H1 (cell line): ENCODE results near the gene ZNF620. TPM values are rescaled to one million over a fixed set of nuclear protein-coding genes. Genes with fewer than 3 reads are reported as not detected.

ENCODE experiments used
- CTCF ChIA-PET: fragments of 300-600 bp; sonication (Branson Sonifier 250); formaldehyde crosslinking; loops from one replicate; lab custom pipeline; 2021; ENCODE audit not compliant: partially characterized antibody; lab: Charles Lee
- POLR2A ChIA-PET: fragments of 300-600 bp; sonication (Branson Sonifier 250); formaldehyde crosslinking; loops from one replicate; lab custom pipeline; 2021; ENCODE audit warnings: inconsistent platforms; ENCODE audit not compliant: partially characterized antibody; lab: Charles Lee
- DNase-seq, 2 experiments: peaks; one replicate each; pipeline versions ENCODE4 v3.0.0 to v3.0.0-alpha.2; 2010 to 2022; ENCODE audit warnings: low spot score in 2 of 2, low read depth in 1 of 2, mixed read lengths in 1 of 2
- FAIRE-seq: peaks from 2 replicates; lab custom pipeline; 2011; peaks lifted over from hg19 to GRCh38; lab: Jason Lieb, UNC
- H2AFZ ChIP-seq: 2 replicates; pipeline ENCODE4 v1.8.1; 2012; ENCODE audit warnings: low read length, inconsistent platforms
- H2AK5ac ChIP-seq: 2 replicates; pipeline ENCODE4 v1.6.1; 2013; ENCODE audit warnings: low read depth, low read length
- H2BK120ac ChIP-seq: replicated peaks from 2 replicates; pipeline ENCODE3; 2013; ENCODE audit warnings: low read depth, low read length, inconsistent platforms
- H2BK12ac ChIP-seq: 2 replicates; pipeline ENCODE4 v1.6.1; 2013; ENCODE audit warnings: low read depth, low read length
- H2BK15ac ChIP-seq: 2 replicates; pipeline ENCODE4 v1.6.1; 2013; ENCODE audit warnings: low read length
- H2BK20ac ChIP-seq: 2 replicates; pipeline ENCODE4 v1.6.1; 2013; ENCODE audit warnings: low read length
- H2BK5ac ChIP-seq: 2 replicates; pipeline ENCODE4 v1.6.1; 2013; ENCODE audit warnings: low read depth, low read length
- H3K14ac ChIP-seq: 2 replicates; pipeline ENCODE4 v1.6.1; 2013; ENCODE audit warnings: inconsistent platforms; ENCODE audit not compliant: insufficient read length
- H3K18ac ChIP-seq: 2 replicates; pipeline ENCODE4 v1.6.1; 2013; ENCODE audit warnings: low read length; ENCODE audit errors: extremely low read depth
- H3K23ac ChIP-seq: 2 replicates; pipeline ENCODE4 v1.6.1; 2013; ENCODE audit warnings: inconsistent platforms; ENCODE audit not compliant: insufficient read length
- H3K23me2 ChIP-seq: 2 replicates; pipeline ENCODE4 v1.6.1; 2013; ENCODE audit warnings: low read depth, low read length
- H3K27ac ChIP-seq: 2 replicates; pipeline ENCODE4 v1.6.1; 2011; ENCODE audit warnings: low read depth, low read length, inconsistent platforms
- H3K27me3 ChIP-seq, 4 experiments: replicated peaks in 1 of 4; 1 replicate in 1 of 4; 2 replicates in 3 of 4; pipeline versions ENCODE4 v1.6.1 to v1.8.1; 2011 to 2013; ENCODE audit warnings: low read length in 3 of 4, mild to moderate bottlenecking in 3 of 4, inconsistent platforms in 2 of 4, mixed read lengths in 2 of 4, moderate library complexity in 1 of 4; ENCODE audit not compliant: control insufficient read depth in 3 of 4, insufficient read depth in 3 of 4; ENCODE audit errors: extremely low read depth in 1 of 4
- H3K36me3 ChIP-seq, 4 experiments: 2 replicates each; pipeline versions ENCODE4 v1.6.1 to v1.8.1; 2011 to 2013; ENCODE audit warnings: mild to moderate bottlenecking in 4 of 4, low read length in 3 of 4, moderate library complexity in 2 of 4, control low read depth in 1 of 4, inconsistent platforms in 1 of 4; ENCODE audit not compliant: insufficient read depth in 4 of 4, control insufficient read depth in 2 of 4
- H3K4ac ChIP-seq: replicated peaks from 2 replicates; pipeline ENCODE3; 2013; ENCODE audit warnings: low read length, low read depth, mixed read lengths, inconsistent platforms; ENCODE audit not compliant: insufficient read length
- H3K4me1 ChIP-seq, 4 experiments: replicated peaks in 1 of 4; 1 replicate in 1 of 4; 2 replicates in 3 of 4; pipeline versions ENCODE4 v1.6.1 to v1.8.1; 2011 to 2013; ENCODE audit warnings: low read length in 3 of 4, inconsistent platforms in 2 of 4, mixed read lengths in 1 of 4; ENCODE audit not compliant: insufficient read depth in 4 of 4, control insufficient read depth in 3 of 4
- H3K4me2 ChIP-seq, 2 experiments: 2 replicates each; pipeline versions ENCODE4 v1.6.1 to v1.8.1; 2011 to 2013; ENCODE audit warnings: low read depth in 2 of 2, low read length in 2 of 2, control low read depth in 1 of 2, inconsistent platforms in 1 of 2, mild to moderate bottlenecking in 1 of 2; ENCODE audit not compliant: insufficient read depth in 1 of 2
- H3K4me3 ChIP-seq, 4 experiments: fragments of 200-600, 300-600 bp in 1 of 4; sonication (generic), shearing (Covaris generic), sonication (Bioruptor Twin) in 1 of 4; 2 replicates each; pipeline versions ENCODE4 v1.5.1 to v1.8.1; 2011 to 2016; ENCODE audit warnings: low read length in 4 of 4, low read depth in 3 of 4, control low read depth in 2 of 4, inconsistent platforms in 2 of 4, mild to moderate bottlenecking in 2 of 4, mixed read lengths in 1 of 4, moderate library complexity in 1 of 4; ENCODE audit not compliant: insufficient read depth in 2 of 4; ENCODE audit errors: extremely low read depth in 1 of 4
- H3K56ac ChIP-seq: replicated peaks from 2 replicates; pipeline ENCODE3; 2013; ENCODE audit warnings: low read depth, mild to moderate bottlenecking, mixed read lengths, low read length, inconsistent platforms; ENCODE audit not compliant: insufficient read length
- H3K79me1 ChIP-seq: 2 replicates; pipeline ENCODE4 v1.6.1; 2013; ENCODE audit warnings: low read depth, low read length, control low read depth
- H3K79me2 ChIP-seq, 2 experiments: 2 replicates each; pipeline versions ENCODE4 v1.6.1 to v1.8.1; 2012 to 2013; ENCODE audit warnings: low read length in 2 of 2, mild to moderate bottlenecking in 2 of 2, inconsistent platforms in 1 of 2; ENCODE audit not compliant: insufficient read depth in 2 of 2, control insufficient read depth in 1 of 2
- H3K9ac ChIP-seq, 4 experiments: replicated peaks in 1 of 4; 1 replicate in 1 of 4; 2 replicates in 3 of 4; pipeline versions ENCODE4 v1.6.1 to v1.8.1; 2011 to 2013; ENCODE audit warnings: low read depth in 3 of 4, low read length in 3 of 4, control low read depth in 2 of 4, mild to moderate bottlenecking in 2 of 4, moderate library complexity in 2 of 4, inconsistent platforms in 1 of 4; ENCODE audit errors: extremely low read depth in 1 of 4
- H3K9me3 ChIP-seq, 2 experiments: 2 replicates each; pipeline versions ENCODE4 v1.6.1 to v1.8.1; 2012 to 2013; ENCODE audit warnings: mild to moderate bottlenecking in 2 of 2, moderate library complexity in 2 of 2, control low read depth in 1 of 2, inconsistent platforms in 1 of 2, low read depth in 1 of 2, low read length in 1 of 2, mixed read lengths in 1 of 2; ENCODE audit not compliant: insufficient read depth in 2 of 2
- H4K20me1 ChIP-seq, 2 experiments: replicated peaks in 1 of 2; 2 replicates each; pipeline versions ENCODE3 to v1.8.1; 2011 to 2013; ENCODE audit warnings: inconsistent platforms in 2 of 2, low read length in 2 of 2, mild to moderate bottlenecking in 1 of 2; ENCODE audit not compliant: insufficient read depth in 2 of 2, control insufficient read depth in 1 of 2
- H4K5ac ChIP-seq: 2 replicates; pipeline ENCODE4 v1.6.1; 2013; ENCODE audit warnings: low read length, low read depth, mixed read lengths, inconsistent platforms; ENCODE audit not compliant: insufficient read length
- H4K8ac ChIP-seq: 2 replicates; pipeline ENCODE4 v1.8.0; 2013; ENCODE audit warnings: mild to moderate bottlenecking, moderate library complexity, low read length, inconsistent platforms; ENCODE audit not compliant: insufficient read depth; ENCODE audit errors: extremely low read depth
- H4K91ac ChIP-seq: replicated peaks from 2 replicates; pipeline ENCODE3; 2013; ENCODE audit warnings: low read length, mixed read lengths, inconsistent platforms; ENCODE audit not compliant: insufficient read length
- EP300 ChIP-seq, 2 experiments: IDR thresholded peaks; 1 replicate in 1 of 2; 2 replicates in 1 of 2; pipeline ENCODE4 v1.6.1; 2011 to 2012; ENCODE audit warnings: low read depth in 2 of 2, low read length in 2 of 2, mild to moderate bottlenecking in 2 of 2, borderline replicate concordance in 1 of 2, inconsistent platforms in 1 of 2, moderate library complexity in 1 of 2
- NANOG ChIP-seq: IDR thresholded peaks from 2 replicates; pipeline ENCODE4 v1.6.1; 2011; ENCODE audit warnings: low read length, low read depth, mild to moderate bottlenecking, inconsistent platforms; ENCODE audit not compliant: insufficient read depth, poor library complexity, severe bottlenecking
- RFX5 ChIP-seq: IDR thresholded peaks from 2 replicates; pipeline ENCODE4 v1.6.1; 2011; ENCODE audit warnings: low read depth, low read length, improper control_type of control experiment, borderline replicate concordance
- RXRA ChIP-seq: IDR thresholded peaks from 2 replicates; pipeline ENCODE4 v1.6.1; 2011; ENCODE audit warnings: low read depth, mild to moderate bottlenecking, low read length, moderate library complexity; ENCODE audit not compliant: insufficient read depth
- SP1 ChIP-seq: IDR thresholded peaks from 2 replicates; pipeline ENCODE4 v1.6.1; 2011; ENCODE audit warnings: low read depth, low read length
- SP2 ChIP-seq: IDR thresholded peaks from 2 replicates; pipeline ENCODE4 v1.6.1; 2012; ENCODE audit warnings: mild to moderate bottlenecking, low read length, inconsistent platforms
- TBP ChIP-seq: IDR thresholded peaks from 2 replicates; pipeline ENCODE4 v1.6.1; 2011; ENCODE audit warnings: low read depth, low read length, improper control_type of control experiment
- WGBS, 2 experiments: shearing (Covaris generic) in 1 of 2; methylation state at CpG; one replicate each; pipeline versions ENCODE4 v1.1.6 to v1.1.7; 2013 to 2015; ENCODE audit warnings: low lambda C conversion rate in 2 of 2, mixed read lengths in 2 of 2, inconsistent platforms in 1 of 2, low coverage in 1 of 2, missing lambda C conversion rate in 1 of 2; ENCODE audit not compliant: insufficient replicate concordance in 2 of 2, insufficient coverage in 1 of 2, insufficient read length in 1 of 2; ENCODE audit errors: extremely low coverage in 1 of 2, missing lambda C conversion rate in 1 of 2; 5-methylcytosine and 5-hydroxymethylcytosine counted together
- polyA plus RNA-seq, 7 experiments: library from polyadenylated mRNA; depleted of rRNA in 3 of 7; stranded (reverse) in 5 of 7; unstranded in 2 of 7; fragments of >200 nt in 5 of 7; fragments of 200-250 nt in 2 of 7; gene quantifications; 1 replicate in 5 of 7; 2 replicates in 1 of 7; 4 replicates in 1 of 7; pipeline versions ENCODE4 v1.2.1 to v1.2.3, GENCODE V29; 2011 to 2013; ENCODE audit warnings: missing spikeins in 2 of 7, mixed read lengths in 2 of 7
- total RNA-seq: library from RNA; stranded (reverse); fragmentation: NEBNext Ultra II Directional; extraction: Animal tissue kit (Norgen Biotek cat#: 25700); gene quantifications from 2 replicates; pipeline ENCODE4 v1.2.1, GENCODE V29; 2021
- TF ChIP-seq, protein P1 (sequence below): IDR thresholded peaks from 2 replicates; pipeline ENCODE4 v1.6.1; 2011; ENCODE audit warnings: low read length, improper control_type of control experiment
- TF ChIP-seq, protein P2 (sequence below), 3 experiments: IDR thresholded peaks; 1 replicate in 2 of 3; 2 replicates in 1 of 3; pipeline versions ENCODE4 v1.5.1 to v1.6.1; 2011; ENCODE audit warnings: low read length in 3 of 3, mild to moderate bottlenecking in 3 of 3, inconsistent platforms in 2 of 3, low read depth in 1 of 3, moderate library complexity in 1 of 3; ENCODE audit not compliant: insufficient read depth in 1 of 3; ENCODE audit errors: control extremely low read depth in 1 of 3

ZNF620 gene
- total and polyA plus RNA-seq, 2 of the 8 experiments (the other 6 are each of a cell fraction or from before 2014, with no cell fraction given): 5.1 to 20.2 TPM

DNA sequence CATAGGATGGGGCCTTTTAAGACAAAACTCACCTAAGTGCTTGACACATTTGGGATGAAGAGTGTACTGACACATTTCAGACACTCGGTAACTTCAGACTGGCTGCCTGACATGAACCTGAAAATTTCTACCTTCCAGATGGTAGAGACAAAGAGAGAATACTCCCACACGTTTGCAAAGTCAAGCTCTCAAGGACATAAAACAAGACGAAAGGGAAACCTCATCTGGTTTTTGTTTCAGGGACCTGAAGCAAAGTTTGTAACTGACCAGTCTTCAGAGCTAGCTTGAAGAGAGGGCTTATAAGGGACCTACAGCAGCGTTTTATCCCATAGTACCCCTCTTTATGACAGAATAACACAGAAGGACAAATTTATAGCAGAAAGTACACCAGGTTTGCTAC is 60.9 kb downstream of the ZNF620 start:
- peaks cover 0 to 6% (median 1%) of the 10 kb centered on the region in 4 experiments; a peak in 2 of 8 replicates for H3K36me3 ChIP-seq
- no peak for DNase-seq
- H4K20me1 ChIP-seq: no peaks in the 10 kb centered on the region
- TF ChIP-seq NANOG (no peak), SP2 (no peak), SP1 (no peak), EP300 (IDR thresholded peaks at IDR 0.05; ENCODE audit: borderline replicate concordance in 1 of 2, low read depth in 2 of 2, low read length in 2 of 2) (no peak), RFX5 (no peak), TBP (no peak), RXRA (no peak)
- TF ChIP-seq, protein P1, sequence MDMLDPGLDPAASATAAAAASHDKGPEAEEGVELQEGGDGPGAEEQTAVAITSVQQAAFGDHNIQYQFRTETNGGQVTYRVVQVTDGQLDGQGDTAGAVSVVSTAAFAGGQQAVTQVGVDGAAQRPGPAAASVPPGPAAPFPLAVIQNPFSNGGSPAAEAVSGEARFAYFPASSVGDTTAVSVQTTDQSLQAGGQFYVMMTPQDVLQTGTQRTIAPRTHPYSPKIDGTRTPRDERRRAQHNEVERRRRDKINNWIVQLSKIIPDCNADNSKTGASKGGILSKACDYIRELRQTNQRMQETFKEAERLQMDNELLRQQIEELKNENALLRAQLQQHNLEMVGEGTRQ: no peak
- TF ChIP-seq, protein P2, sequence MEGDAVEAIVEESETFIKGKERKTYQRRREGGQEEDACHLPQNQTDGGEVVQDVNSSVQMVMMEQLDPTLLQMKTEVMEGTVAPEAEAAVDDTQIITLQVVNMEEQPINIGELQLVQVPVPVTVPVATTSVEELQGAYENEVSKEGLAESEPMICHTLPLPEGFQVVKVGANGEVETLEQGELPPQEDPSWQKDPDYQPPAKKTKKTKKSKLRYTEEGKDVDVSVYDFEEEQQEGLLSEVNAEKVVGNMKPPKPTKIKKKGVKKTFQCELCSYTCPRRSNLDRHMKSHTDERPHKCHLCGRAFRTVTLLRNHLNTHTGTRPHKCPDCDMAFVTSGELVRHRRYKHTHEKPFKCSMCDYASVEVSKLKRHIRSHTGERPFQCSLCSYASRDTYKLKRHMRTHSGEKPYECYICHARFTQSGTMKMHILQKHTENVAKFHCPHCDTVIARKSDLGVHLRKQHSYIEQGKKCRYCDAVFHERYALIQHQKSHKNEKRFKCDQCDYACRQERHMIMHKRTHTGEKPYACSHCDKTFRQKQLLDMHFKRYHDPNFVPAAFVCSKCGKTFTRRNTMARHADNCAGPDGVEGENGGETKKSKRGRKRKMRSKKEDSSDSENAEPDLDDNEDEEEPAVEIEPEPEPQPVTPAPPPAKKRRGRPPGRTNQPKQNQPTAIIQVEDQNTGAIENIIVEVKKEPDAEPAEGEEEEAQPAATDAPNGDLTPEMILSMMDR (IDR thresholded peaks at IDR 0.05; ENCODE audit: control extremely low read depth in 1 of 3, insufficient read depth in 1 of 3, low read depth in 1 of 3, low read length in 3 of 3): no peak
- no peak overlapping the region for H4K5ac ChIP-seq
- no peaks in the 10 kb centered on the region for H3K79me2 ChIP-seq
- H2AK5ac ChIP-seq: no peak overlapping the region
- H2BK15ac ChIP-seq: no peak overlapping the region
- H3K4me1 ChIP-seq: peaks cover 0 to 5% (median 3%) of the 10 kb centered on the region in 4 experiments; a peak in 3 of 7 replicates
- no peak overlapping the region for H3K4me2 ChIP-seq
- H3K56ac ChIP-seq: no peak overlapping the region
- no peak overlapping the region for H4K8ac ChIP-seq
- H2BK120ac ChIP-seq: no peak overlapping the region
- H3K27me3 ChIP-seq: no peaks in the 10 kb centered on the region
- H3K9me3 ChIP-seq: peaks cover 8% of the 10 kb centered on the region in 2 experiments
- peak overlapping the region; percentile 22; the same call in 1 of the 2 replicates for H2AFZ ChIP-seq
- H3K14ac ChIP-seq: no peak overlapping the region
- no peak overlapping the region for H3K4me3 ChIP-seq
- H2BK5ac ChIP-seq: no peak overlapping the region
- no peak overlapping the region for H4K91ac ChIP-seq
- CTCF ChIA-PET: interaction anchor here (0.7 to 2.0 kb wide), 2 partner anchors 11 to 28 kb away, joined by 3 to 6 read pairs; no protein-coding TSS in a partner anchor
- no peak for FAIRE-seq
- 73% methylated on average over 4 of the region's 4 CpGs; no CpG with 5 or more reads in 1 of the 2 experiments for WGBS, 2 experiments
- no peak overlapping the region for H3K18ac ChIP-seq
- POLR2A ChIA-PET: interaction anchor here (0.6 kb wide), 1 partner anchor 1318 kb away, joined by 3 read pairs; no protein-coding TSS in a partner anchor
- H3K9ac ChIP-seq: no peak overlapping the region
- no peak overlapping the region for H3K23ac ChIP-seq
- no peak overlapping the region; the same call in 1 of the 2 replicates for H3K27ac ChIP-seq
- H2BK20ac ChIP-seq: no peak overlapping the region
- no peaks in the 10 kb centered on the region for H3K79me1 ChIP-seq
- H2BK12ac ChIP-seq: no peak overlapping the region
- peaks cover 2% of the 10 kb centered on the region; the same call in 1 of the 2 replicates for H3K23me2 ChIP-seq
- no peak overlapping the region for H3K4ac ChIP-seq
